Measurements from ENCODE around the gene RNF103. TPM values are rescaled to one million over a fixed set of nuclear protein-coding genes. Genes with fewer than 3 reads are reported as not detected.

The RNF103 gene
- total RNA-seq, 2 donors from 2014 or later, result 72.3 to 74.2 TPM

GRCh38 chr2:86631846-86632485, 8.3 kb upstream of the RNF103 start:
- DNase-seq (peak in 1 of 2 donors; percentile 40), ATAC-seq (peak; percentile 60)
- intact Hi-C loops (cut with DNase I, micrococcal nuclease), result no loop called here

- intact Hi-C loops (cut with DNase I, micrococcal nuclease), result no loop called here
- ATAC-seq, result no peak
These were observed 4.4 kb upstream of the RNF103 start for GRCh38 chr2:86628091-86628522.

GRCh38 chr2:86627550-86627949, 3.9 kb upstream of the RNF103 start:
- intact Hi-C loops (cut with DNase I, micrococcal nuclease), result no loop called here
- no peak for ATAC-seq
- no peak for DNase-seq

More at GRCh38 chr2:86628091-86628522, 4.4 kb upstream of the RNF103 start:
- peak in 1 of 2 donors; percentile 54 for DNase-seq

GRCh38 chr2:86625096-86625495, 1.4 kb upstream of the RNF103 start:
- ATAC-seq (no peak), DNase-seq (no peak)
- intact Hi-C loops (cut with DNase I, micrococcal nuclease), result no loop called here

GRCh38 chr2:86624267-86624547, 542 bp upstream of the RNF103 start:
- intact Hi-C loops (cut with DNase I, micrococcal nuclease), result no loop called here
- no peak for ATAC-seq
- DNase-seq, result peak in 1 of 2 donors; percentile 32

GRCh38 chr2:86623043-86623493, 597 bp downstream of the RNF103 start:
- peak; percentile 53 to 70 for DNase-seq
- intact Hi-C loops (cut with DNase I, micrococcal nuclease), result no loop called here
- ATAC-seq, result no peak

- DNase-seq (peak; percentile 36 to 62), ATAC-seq (peak; percentile 42)
- intact Hi-C loops (cut with DNase I, micrococcal nuclease), result no loop called here
These were observed 1.1 kb downstream of the RNF103 start for GRCh38 chr2:86622519-86623042.

- intact Hi-C loops (cut with DNase I, micrococcal nuclease), result no loop called here
- DNase-seq (no peak), ATAC-seq (no peak)
These were observed 2.3 kb downstream of the RNF103 start for GRCh38 chr2:86621280-86621943.

- ATAC-seq (no peak), DNase-seq (no peak)
- intact Hi-C loops (cut with DNase I, micrococcal nuclease), result no loop called here
These were observed 5.9 kb downstream of the RNF103 start for GRCh38 chr2:86617738-86618137.

- DNase-seq (no peak), ATAC-seq (no peak)
- intact Hi-C loops (cut with DNase I, micrococcal nuclease), result no loop called here
These were observed 6.5 kb downstream of the RNF103 start for GRCh38 chr2:86617153-86617552.

- no peak for DNase-seq
- intact Hi-C loops (cut with DNase I, micrococcal nuclease), result no loop called here
- peak; percentile 25 for ATAC-seq
These were observed 7.2 kb downstream of the RNF103 start for GRCh38 chr2:86616502-86616901.

GRCh38 chr2:86615596-86615995, 8.1 kb downstream of the RNF103 start:
- DNase-seq, result no peak
- no peak for ATAC-seq
- intact Hi-C loops (cut with DNase I, micrococcal nuclease), result no loop called here

GRCh38 chr2:86613515-86613914, 10.2 kb downstream of the RNF103 start:
- ATAC-seq (no peak), DNase-seq (no peak)
- intact Hi-C loops (cut with DNase I, micrococcal nuclease), result no loop called here

- no peak for ATAC-seq
- intact Hi-C loops (cut with DNase I, micrococcal nuclease), result no loop called here
- no peak for DNase-seq
These were observed 12.8 kb downstream of the RNF103 start for GRCh38 chr2:86610871-86611270.

- DNase-seq (no peak), ATAC-seq (no peak)
- intact Hi-C loops (cut with DNase I, micrococcal nuclease), result no loop called here
These were observed 14.7 kb downstream of the RNF103 start for GRCh38 chr2:86608832-86609410.

- intact Hi-C loops (cut with DNase I, micrococcal nuclease), result no loop called here
- no peak for DNase-seq
- ATAC-seq, result no peak
These were observed 19.8 kb downstream of the RNF103 start for GRCh38 chr2:86603905-86604304.

- DNase-seq (no peak), ATAC-seq (no peak)
- intact Hi-C loops (cut with DNase I, micrococcal nuclease), result no loop called here
These were observed 24.7 kb downstream of the RNF103 start for GRCh38 chr2:86598966-86599365.

- ATAC-seq (no peak), DNase-seq (no peak)
- intact Hi-C loops (cut with DNase I, micrococcal nuclease), result no loop called here
These were observed 27.5 kb downstream of the RNF103 start for GRCh38 chr2:86596118-86596517.

GRCh38 chr2:86593266-86593665, 30.4 kb downstream of the RNF103 start:
- DNase-seq (no peak), ATAC-seq (no peak)
- intact Hi-C loops (cut with DNase I, micrococcal nuclease), result no loop called here

- intact Hi-C loops (cut with DNase I, micrococcal nuclease), result no loop called here
- DNase-seq (peak in 1 of 2 donors; percentile 25), ATAC-seq (no peak)
These were observed 31.0 kb downstream of the RNF103 start for GRCh38 chr2:86592547-86593230.

Data from left colon (tissue), 2 donors.